DOHH2 (cell line): ENCODE data around the gene RASGRF1.

ENCODE experiments used
- CTCF ChIP-seq: fragments of 200-600 bp; sonication (generic); IDR thresholded peaks from one replicate; pipeline ENCODE4 v1.5.1; 2014; ENCODE audit warnings: antibody characterized with exemption, mild to moderate bottlenecking, low read depth, low read length; ENCODE audit not compliant: poor library complexity, severe bottlenecking
- EZH2phosphoT487 ChIP-seq: fragments of 200-600 bp; sonication (generic); IDR thresholded peaks from 2 replicates; pipeline ENCODE4 v1.6.1; 2017; ENCODE audit warnings: borderline replicate concordance, mild to moderate bottlenecking, antibody characterized with exemption, low read length, moderate library complexity, mixed read lengths

GRCh38 chr15:78949461-78949860 lies 141.1 kb downstream of the RASGRF1 start:
- TF ChIP-seq CTCF, result no peak
- TF ChIP-seq EZH2phosphoT487, result no peak
